ENCODE measurements around the gene ARFGEF3. TPM values are rescaled to one million over a fixed set of nuclear protein-coding genes. Genes with fewer than 3 reads are reported as not detected.

Gene ARFGEF3
- total RNA-seq, 2 experiments from 2014 or later, result 0.05 to 0.08 TPM

DNA sequence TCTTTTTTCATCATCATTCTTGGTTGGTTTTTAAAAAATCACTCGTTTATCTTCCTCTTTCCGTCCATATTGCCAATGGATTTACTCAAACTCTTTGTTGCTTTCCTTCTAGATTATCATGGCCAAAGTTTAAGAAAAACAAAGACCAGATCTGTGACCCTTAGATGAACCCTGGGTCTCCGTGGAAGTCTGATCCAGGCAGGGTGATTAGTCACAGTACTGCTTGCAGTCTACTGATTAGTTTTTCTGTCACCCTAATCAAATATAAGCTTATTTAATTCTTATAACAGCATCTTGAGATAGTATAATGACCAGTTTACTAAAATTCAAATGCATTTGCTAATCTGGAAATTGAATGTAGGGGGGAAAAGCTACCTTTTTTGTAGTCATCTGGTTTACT is 210.0 kb downstream of the ARFGEF3 start:
- POLR2A ChIA-PET, result no interaction called here
- no peak overlapping the region for H3K27ac Mint-ChIP-seq
- no peak for DNase-seq
- ATAC-seq, result no peak
- H3K4me1 Mint-ChIP-seq (ENCODE audit: low read depth), result no peaks in the 10 kb centered on the region
- no peaks in the 10 kb centered on the region for H3K9me3 Mint-ChIP-seq (ENCODE audit: insufficient read depth)
- no peaks in the 10 kb centered on the region for H3K36me3 Mint-ChIP-seq (ENCODE audit: low read depth)
- no peak overlapping the region for H3K4me3 Mint-ChIP-seq
- CTCF ChIA-PET, result interaction anchor here (1.1 to 1.4 kb wide), 2 partner anchors 36 to 137 kb away, joined by 3 to 5 read pairs; no protein-coding TSS in a partner anchor
- peaks cover 10% of the 10 kb centered on the region for H3K27me3 Mint-ChIP-seq (ENCODE audit: low read depth)

- Mint-ChIP-seq H3K4me1 (ENCODE audit: low read depth) (no peaks in the 10 kb centered on the region), H3K36me3 (ENCODE audit: low read depth) (no peaks in the 10 kb centered on the region), H3K27me3 (ENCODE audit: low read depth) (peaks cover 7% of the 10 kb centered on the region), H3K27ac (no peak overlapping the region), H3K4me3 (no peak overlapping the region), H3K9me3 (ENCODE audit: insufficient read depth) (no peaks in the 10 kb centered on the region)
- no peak for ATAC-seq
- POLR2A ChIA-PET, result no interaction called here
- CTCF ChIA-PET, result interaction anchor here (1.1 to 1.4 kb wide), 2 partner anchors 35 to 136 kb away, joined by 3 to 5 read pairs; no protein-coding TSS in a partner anchor
- DNase-seq, result no peak
Observed at GRCh38 chr6:138372711-138373463, 211.1 kb downstream of the ARFGEF3 start.

- no peaks in the 10 kb centered on the region for H3K9me3 Mint-ChIP-seq (ENCODE audit: insufficient read depth)
- no peaks in the 10 kb centered on the region for H3K36me3 Mint-ChIP-seq (ENCODE audit: low read depth)
- ChIA-PET POLR2A (no interaction called here), CTCF (no interaction called here)
- peaks cover 7% of the 10 kb centered on the region for H3K27me3 Mint-ChIP-seq (ENCODE audit: low read depth)
- DNase-seq (no peak), ATAC-seq (no peak)
- no peak overlapping the region for H3K4me3 Mint-ChIP-seq
- no peaks in the 10 kb centered on the region for H3K4me1 Mint-ChIP-seq (ENCODE audit: low read depth)
- no peak overlapping the region for H3K27ac Mint-ChIP-seq
Observed at GRCh38 chr6:138374230-138374629, 212.5 kb downstream of the ARFGEF3 start.

GRCh38 chr6:138374815-138375214 is 213.1 kb downstream of the ARFGEF3 start:
- ChIA-PET CTCF (no interaction called here), POLR2A (no interaction called here)
- Mint-ChIP-seq H3K4me1 (ENCODE audit: low read depth) (no peaks in the 10 kb centered on the region), H3K27ac (no peak overlapping the region), H3K9me3 (ENCODE audit: insufficient read depth) (no peaks in the 10 kb centered on the region), H3K27me3 (ENCODE audit: low read depth) (peaks cover 6% of the 10 kb centered on the region), H3K36me3 (ENCODE audit: low read depth) (no peaks in the 10 kb centered on the region), H3K4me3 (no peak overlapping the region)
- ATAC-seq (no peak), DNase-seq (no peak)

DNA sequence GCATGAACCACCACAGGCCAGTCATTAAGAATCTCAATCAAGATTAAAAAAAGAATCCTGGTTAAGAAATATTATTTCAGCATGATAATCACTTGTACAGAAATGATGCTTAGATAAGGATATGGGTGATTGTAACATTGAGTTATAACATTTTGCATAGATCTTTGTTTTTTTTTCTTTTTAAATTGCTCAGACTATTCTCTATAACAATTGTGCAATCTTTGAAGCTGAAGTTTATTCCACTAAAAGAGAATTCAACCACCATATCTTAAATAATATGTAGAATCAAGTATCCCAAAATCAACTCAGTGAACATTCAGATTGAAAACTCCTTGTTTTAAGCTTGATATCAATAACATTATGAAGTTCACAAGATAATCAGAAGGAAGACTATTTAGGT is 215.3 kb downstream of the ARFGEF3 start:
- Mint-ChIP-seq H3K27me3 (ENCODE audit: low read depth) (peaks cover 2% of the 10 kb centered on the region), H3K4me3 (no peak overlapping the region), H3K4me1 (ENCODE audit: low read depth) (no peaks in the 10 kb centered on the region), H3K9me3 (ENCODE audit: insufficient read depth) (no peaks in the 10 kb centered on the region), H3K27ac (no peak overlapping the region), H3K36me3 (ENCODE audit: low read depth) (no peaks in the 10 kb centered on the region)
- ATAC-seq, result no peak
- DNase-seq, result no peak
- POLR2A ChIA-PET, result no interaction called here
- CTCF ChIA-PET, result no interaction called here

GRCh38 chr6:138377844-138378243 is 216.1 kb downstream of the ARFGEF3 start, which contains the start of gene SMIM28:
SMIM28 (plus strand) TSS chr6:138377905; CDS start chr6:138378073, 168 bp downstream.
- Mint-ChIP-seq H3K36me3 (ENCODE audit: low read depth) (no peaks in the 10 kb centered on the region), H3K4me3 (no peak within 1 kb of the TSS), H3K27ac (no peak within 1 kb of the TSS), H3K4me1 (ENCODE audit: low read depth) (no peaks in the 10 kb centered on the region), H3K9me3 (ENCODE audit: insufficient read depth) (no peaks in the 10 kb centered on the region), H3K27me3 (ENCODE audit: low read depth) (peaks cover 2% of the 10 kb centered on the region)
- no peak for ATAC-seq
- no peak for DNase-seq
- ChIA-PET POLR2A (no interaction called here), CTCF (no interaction called here)

GRCh38 chr6:138378463-138378862 is 216.7 kb downstream of the ARFGEF3 start:
- ChIA-PET CTCF (no interaction called here), POLR2A (no interaction called here)
- no peak overlapping the region for H3K27ac Mint-ChIP-seq
- H3K4me3 Mint-ChIP-seq, result no peak overlapping the region
- H3K27me3 Mint-ChIP-seq (ENCODE audit: low read depth), result peaks cover 2% of the 10 kb centered on the region
- ATAC-seq (no peak), DNase-seq (no peak)
- H3K36me3 Mint-ChIP-seq (ENCODE audit: low read depth), result no peaks in the 10 kb centered on the region
- H3K9me3 Mint-ChIP-seq (ENCODE audit: insufficient read depth), result no peaks in the 10 kb centered on the region
- no peaks in the 10 kb centered on the region for H3K4me1 Mint-ChIP-seq (ENCODE audit: low read depth)

DNA sequence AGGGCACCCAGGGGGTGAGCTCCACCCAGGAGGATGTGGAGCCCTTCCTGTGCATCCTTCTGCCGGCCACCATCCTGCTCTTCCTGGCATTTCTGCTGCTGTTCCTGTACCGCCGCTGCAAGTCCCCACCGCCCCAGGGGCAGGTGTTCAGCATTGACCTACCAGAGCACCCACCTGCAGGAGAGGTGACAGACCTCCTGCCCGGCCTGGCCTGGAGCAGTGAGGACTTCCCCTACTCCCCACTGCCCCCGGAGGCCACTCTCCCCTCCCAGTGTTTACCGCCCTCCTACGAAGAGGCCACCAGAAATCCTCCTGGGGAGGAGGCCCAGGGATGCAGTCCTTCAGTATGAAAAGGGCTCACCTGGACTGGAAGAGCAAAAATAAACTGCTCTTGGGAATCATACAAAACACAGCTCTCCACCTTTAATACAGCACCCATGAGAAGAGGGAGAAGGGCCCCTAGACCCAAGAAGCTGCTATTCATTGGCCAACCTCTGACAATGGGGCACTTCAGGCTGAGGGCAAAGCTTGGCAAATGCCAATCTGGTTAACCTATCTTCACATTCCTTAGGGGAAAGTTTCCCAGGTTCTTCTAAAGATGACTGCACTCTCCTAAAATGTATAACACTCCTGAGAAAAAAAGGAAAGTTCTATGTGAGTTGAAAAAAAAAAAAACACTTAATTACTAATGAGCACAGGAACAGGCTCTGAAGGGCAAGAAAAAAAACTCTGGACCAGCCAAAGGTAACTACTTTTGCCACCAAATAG is 220.9 kb downstream of the ARFGEF3 start:
- Mint-ChIP-seq H3K4me1 (ENCODE audit: low read depth) (no peaks in the 10 kb centered on the region), H3K27me3 (ENCODE audit: low read depth) (peaks cover 4% of the 10 kb centered on the region), H3K36me3 (ENCODE audit: low read depth) (no peaks in the 10 kb centered on the region), H3K27ac (no peak overlapping the region), H3K4me3 (no peak overlapping the region), H3K9me3 (ENCODE audit: insufficient read depth) (no peaks in the 10 kb centered on the region)
- no peak for DNase-seq
- ChIA-PET CTCF (no interaction called here), POLR2A (no interaction called here)
- ATAC-seq, result no peak

GRCh38 chr6:138383776-138384175 is 222.0 kb downstream of the ARFGEF3 start:
- no peak for DNase-seq
- no peaks in the 10 kb centered on the region for H3K36me3 Mint-ChIP-seq (ENCODE audit: low read depth)
- H3K9me3 Mint-ChIP-seq (ENCODE audit: insufficient read depth), result no peaks in the 10 kb centered on the region
- ATAC-seq, result no peak
- H3K4me1 Mint-ChIP-seq (ENCODE audit: low read depth), result no peaks in the 10 kb centered on the region
- CTCF ChIA-PET, result no interaction called here
- H3K27ac Mint-ChIP-seq, result no peak overlapping the region
- POLR2A ChIA-PET, result no interaction called here
- H3K27me3 Mint-ChIP-seq (ENCODE audit: low read depth), result peaks cover 7% of the 10 kb centered on the region
- no peak overlapping the region for H3K4me3 Mint-ChIP-seq

GRCh38 chr6:138386897-138387296 is 225.2 kb downstream of the ARFGEF3 start:
- ChIA-PET CTCF (no interaction called here), POLR2A (no interaction called here)
- no peaks in the 10 kb centered on the region for H3K4me1 Mint-ChIP-seq (ENCODE audit: low read depth)
- H3K27me3 Mint-ChIP-seq (ENCODE audit: low read depth), result peaks cover 13% of the 10 kb centered on the region
- ATAC-seq (no peak), DNase-seq (no peak)
- H3K4me3 Mint-ChIP-seq, result no peak overlapping the region
- no peaks in the 10 kb centered on the region for H3K36me3 Mint-ChIP-seq (ENCODE audit: low read depth)
- no peaks in the 10 kb centered on the region for H3K9me3 Mint-ChIP-seq (ENCODE audit: insufficient read depth)
- H3K27ac Mint-ChIP-seq, result no peak overlapping the region

DNA sequence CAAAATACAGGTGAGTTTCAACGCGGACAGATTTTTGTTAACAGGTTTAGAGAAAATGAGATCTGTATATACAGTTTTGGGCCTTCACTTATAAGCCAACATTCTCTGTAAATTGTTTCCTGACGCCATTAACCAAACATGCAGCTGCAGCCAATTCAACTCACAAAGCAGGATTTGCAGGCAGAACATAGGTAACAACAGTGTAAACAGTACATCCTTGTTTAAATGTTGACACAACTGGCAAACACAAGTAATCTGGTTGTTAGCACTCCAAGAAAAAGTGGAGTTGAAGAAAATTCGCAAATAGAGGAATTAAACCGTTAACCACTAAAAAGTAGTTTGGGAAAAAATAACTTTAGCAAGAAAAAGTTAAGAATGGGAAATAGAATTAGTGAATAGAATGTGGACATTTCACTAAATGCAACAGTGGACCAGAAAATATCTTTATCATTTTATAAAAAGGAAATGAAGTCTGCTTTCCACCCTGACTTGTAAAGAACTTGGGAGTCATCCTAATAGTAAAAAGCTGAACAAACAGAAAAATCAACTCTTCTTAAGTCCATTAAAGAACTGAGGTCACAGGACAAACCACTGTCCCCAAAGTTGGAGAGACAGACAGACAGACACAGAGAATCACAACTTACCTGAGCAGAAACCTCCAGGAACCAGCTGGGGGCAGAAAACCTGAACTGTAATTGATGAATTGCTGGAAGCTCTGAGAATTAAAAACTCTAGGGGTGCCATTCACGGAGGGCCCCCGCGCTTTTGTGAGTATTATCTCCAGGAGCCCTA is 226.0 kb downstream of the ARFGEF3 start:
- Mint-ChIP-seq H3K27ac (no peak overlapping the region), H3K4me1 (ENCODE audit: low read depth) (no peaks in the 10 kb centered on the region), H3K27me3 (ENCODE audit: low read depth) (peaks cover 14% of the 10 kb centered on the region), H3K4me3 (no peak overlapping the region), H3K36me3 (ENCODE audit: low read depth) (no peaks in the 10 kb centered on the region), H3K9me3 (ENCODE audit: insufficient read depth) (no peaks in the 10 kb centered on the region)
- CTCF ChIA-PET, result no interaction called here
- DNase-seq (no peak), ATAC-seq (no peak)
- POLR2A ChIA-PET, result no interaction called here

DNA sequence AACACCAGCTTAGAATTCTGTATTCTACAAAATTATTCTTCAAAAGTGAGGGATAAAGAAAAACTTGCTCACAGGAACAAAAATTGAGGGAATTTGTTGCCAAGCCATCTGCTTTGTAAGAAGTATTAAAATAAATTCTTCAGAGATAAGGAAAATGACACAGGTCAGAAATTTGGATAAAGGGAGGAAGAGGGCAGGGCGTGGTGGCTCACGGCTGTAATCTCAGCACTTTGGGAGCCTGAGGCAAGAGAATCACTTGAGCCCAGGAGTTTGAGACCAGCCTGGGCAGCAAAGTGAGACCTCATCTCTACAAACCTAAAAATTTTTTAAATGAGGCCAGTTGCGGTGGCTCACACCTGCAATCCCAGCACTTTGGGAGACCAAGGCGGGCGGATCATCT is 227.8 kb downstream of the ARFGEF3 start:
- POLR2A ChIA-PET, result no interaction called here
- peaks cover 5% of the 10 kb centered on the region for H3K4me1 Mint-ChIP-seq (ENCODE audit: low read depth)
- H3K27me3 Mint-ChIP-seq (ENCODE audit: low read depth), result peaks cover 17% of the 10 kb centered on the region
- H3K9me3 Mint-ChIP-seq (ENCODE audit: insufficient read depth), result no peaks in the 10 kb centered on the region
- H3K36me3 Mint-ChIP-seq (ENCODE audit: low read depth), result no peaks in the 10 kb centered on the region
- no peak overlapping the region for H3K27ac Mint-ChIP-seq
- ATAC-seq (no peak), DNase-seq (no peak)
- CTCF ChIA-PET, result no interaction called here
- no peak overlapping the region for H3K4me3 Mint-ChIP-seq

Data from activated CD8-positive, alpha-beta T cell treated with anti-CD3 and anti-CD28 coated beads, Interleukin-2, amount 10 ng/mL, durations not matched to agents 7 days and 5 days (primary cell).